HEK293 (cell line): ENCODE data around the gene GIMAP5.

Source experiments
- CTCF ChIA-PET: fragments of 350-600 bp; formaldehyde crosslinking; extraction: SDS; loops from one replicate; lab custom pipeline; 2021; ENCODE audit warnings: antibody characterized with exemption; lab: Yijun Ruan, JAX
- POLR2A ChIA-PET: fragments of 300-600 bp; formaldehyde crosslinking; extraction: SDS; loops from one replicate; lab custom pipeline; 2020; ENCODE audit warnings: antibody characterized with exemption, inconsistent platforms; lab: Yijun Ruan, JAX
- H3K27ac ChIP-seq: fragments of 200-500 bp; sonication (Bioruptor generic); 2 replicates; pipeline ENCODE4 v1.5.1; 2014; ENCODE audit warnings: low read depth, low read length, control low read depth, inconsistent platforms; ENCODE audit errors: extremely low read depth
- H3K36me3 ChIP-seq, 2 experiments: fragments of 200-500 bp in 1 of 2; sonication (Bioruptor generic) in 1 of 2; 1 replicate in 1 of 2; 2 replicates in 1 of 2; pipeline ENCODE4 v1.5.1; 2014 to 2017; ENCODE audit warnings: inconsistent platforms in 2 of 2, low read length in 2 of 2; ENCODE audit not compliant: control insufficient read depth in 2 of 2, insufficient read depth in 1 of 2
- H3K4me1 ChIP-seq: fragments of 200-500 bp; sonication (Bioruptor generic); 2 replicates; pipeline ENCODE4 v1.5.1; 2014; ENCODE audit warnings: mild to moderate bottlenecking, low read length, inconsistent platforms; ENCODE audit not compliant: control insufficient read depth, insufficient read depth
- H3K4me3 ChIP-seq: 2 replicates; pipeline ENCODE4 v1.5.1; 2011; ENCODE audit warnings: low read depth, mild to moderate bottlenecking, control low read depth, low read length, moderate library complexity
- H3K9me3 ChIP-seq: fragments of 200-500 bp; sonication (Bioruptor generic); 2 replicates; pipeline ENCODE4 v1.5.1; 2014; ENCODE audit warnings: low read depth, low read length, inconsistent platforms; ENCODE audit not compliant: control insufficient read depth, insufficient read depth
- AEBP2 ChIP-seq: fragments of 450-650 bp; formaldehyde crosslinking; IDR thresholded peaks from 2 replicates; pipeline ENCODE4 v1.5.1; 2016; ENCODE audit warnings: missing biosample characterization, missing genetic modification characterization, borderline replicate concordance
- CTCF ChIP-seq: fragments of 450-650 bp; formaldehyde crosslinking; IDR thresholded peaks from 2 replicates; pipeline ENCODE4 v1.5.1; 2016; ENCODE audit warnings: missing biosample characterization, missing genetic modification characterization
- GFI1B ChIP-seq: fragments of 450-650 bp; formaldehyde crosslinking; IDR thresholded peaks from 2 replicates; pipeline ENCODE4 v1.5.1; 2016; ENCODE audit warnings: missing biosample characterization, missing genetic modification characterization
- PRDM1 ChIP-seq: fragments of 450-650 bp; formaldehyde crosslinking; IDR thresholded peaks from 2 replicates; pipeline ENCODE4; 2016; ENCODE audit warnings: missing biosample characterization, missing genetic modification characterization
- REPIN1 ChIP-seq: fragments of 450-650 bp; formaldehyde crosslinking; IDR thresholded peaks from 2 replicates; pipeline ENCODE4 v1.5.1; 2017; ENCODE audit warnings: missing biosample characterization, missing genetic modification characterization, low read depth
- REST ChIP-seq: fragments of 450-650 bp; formaldehyde crosslinking; IDR thresholded peaks from 2 replicates; pipeline ENCODE4 v1.5.1; 2016; ENCODE audit warnings: missing biosample characterization, missing genetic modification characterization
- TRIM28 ChIP-seq: IDR thresholded peaks from 2 replicates; pipeline ENCODE4 v1.6.1; 2011; ENCODE audit warnings: low read length, control low read depth, borderline replicate concordance
- YY2 ChIP-seq: fragments of 450-650 bp; formaldehyde crosslinking; IDR thresholded peaks from 2 replicates; pipeline ENCODE4 v1.5.1; 2016; ENCODE audit warnings: missing biosample characterization, missing genetic modification characterization
- ZNF10 ChIP-seq: fragments of 450-650 bp; formaldehyde crosslinking; IDR thresholded peaks from 2 replicates; pipeline ENCODE4 v1.5.1; 2017; ENCODE audit warnings: missing biosample characterization, missing genetic modification characterization
- ZNF133 ChIP-seq: fragments of 450-650 bp; formaldehyde crosslinking; IDR thresholded peaks from 2 replicates; pipeline ENCODE4 v1.5.1; 2016; ENCODE audit warnings: missing biosample characterization, missing genetic modification characterization
- ZNF16 ChIP-seq: fragments of 450-650 bp; formaldehyde crosslinking; IDR thresholded peaks from 2 replicates; pipeline ENCODE4 v1.5.1; 2016; ENCODE audit warnings: low read depth, missing biosample characterization, missing genetic modification characterization
- ZNF211 ChIP-seq: fragments of 450-650 bp; formaldehyde crosslinking; IDR thresholded peaks from 2 replicates; pipeline ENCODE4 v1.5.1; 2016; ENCODE audit warnings: low read depth, missing biosample characterization, missing genetic modification characterization
- ZNF214 ChIP-seq: fragments of 450-650 bp; formaldehyde crosslinking; IDR thresholded peaks from 2 replicates; pipeline ENCODE4 v1.5.1; 2017; ENCODE audit warnings: missing biosample characterization, mild to moderate bottlenecking, missing genetic modification characterization, borderline replicate concordance
- ZNF248 ChIP-seq: fragments of 450-650 bp; formaldehyde crosslinking; IDR thresholded peaks from 2 replicates; pipeline ENCODE4 v1.5.1; 2017; ENCODE audit warnings: missing biosample characterization, missing genetic modification characterization
- ZNF274 ChIP-seq, 2 experiments: fragments of 200-500 bp in 1 of 2; fragments of 450-650 bp in 1 of 2; sonication (Bioruptor generic) in 1 of 2; formaldehyde crosslinking in 1 of 2; IDR thresholded peaks; 2 replicates each; pipeline versions ENCODE4 v1.5.1 to v1.6.1; 2014 to 2016; ENCODE audit warnings: borderline replicate concordance in 1 of 2, inconsistent platforms in 1 of 2, low read length in 1 of 2, missing biosample characterization in 1 of 2, missing genetic modification characterization in 1 of 2
- ZNF335 ChIP-seq: fragments of 450-650 bp; formaldehyde crosslinking; conservative IDR thresholded peaks from 2 replicates; pipeline ENCODE4 v1.5.1; 2016; ENCODE audit warnings: missing biosample characterization, missing genetic modification characterization
- ZNF366 ChIP-seq: fragments of 450-650 bp; formaldehyde crosslinking; conservative IDR thresholded peaks from 2 replicates; pipeline ENCODE4 v1.5.1; 2016; ENCODE audit warnings: missing biosample characterization, missing genetic modification characterization
- ZNF529 ChIP-seq: fragments of 450-650 bp; formaldehyde crosslinking; IDR thresholded peaks from 2 replicates; pipeline ENCODE4 v1.5.1; 2017; ENCODE audit warnings: missing genetic modification characterization, missing biosample characterization; ENCODE audit not compliant: insufficient replicate concordance
- ZNF555 ChIP-seq: fragments of 450-650 bp; formaldehyde crosslinking; conservative IDR thresholded peaks from 2 replicates; pipeline ENCODE4 v1.5.1; 2017; ENCODE audit warnings: missing biosample characterization, mild to moderate bottlenecking, missing genetic modification characterization, inconsistent platforms
- ZNF623 ChIP-seq: fragments of 450-650 bp; formaldehyde crosslinking; IDR thresholded peaks from 2 replicates; pipeline ENCODE4 v1.5.1; 2016; ENCODE audit warnings: missing biosample characterization, missing genetic modification characterization
- ZNF664 ChIP-seq: fragments of 450-650 bp; formaldehyde crosslinking; IDR thresholded peaks from 2 replicates; pipeline ENCODE4 v1.5.1; 2016; ENCODE audit warnings: missing biosample characterization, missing genetic modification characterization
- ZNF837 ChIP-seq: fragments of 450-650 bp; formaldehyde crosslinking; IDR thresholded peaks from 2 replicates; pipeline ENCODE4 v1.5.1; 2016; ENCODE audit warnings: missing biosample characterization, missing genetic modification characterization
- ZSCAN30 ChIP-seq: fragments of 450-650 bp; IDR thresholded peaks from 2 replicates; pipeline ENCODE4 v1.5.1; 2018; ENCODE audit warnings: missing biosample characterization, mild to moderate bottlenecking, missing genetic modification characterization, moderate library complexity

GIMAP5 gene

GRCh38 chr7:150715738-150716137 is 21.5 kb upstream of the GIMAP5 start:
- POLR2A ChIA-PET: no interaction called here
- no peaks in the 10 kb centered on the region for H3K4me1 ChIP-seq
- H3K36me3 ChIP-seq: no peaks in the 10 kb centered on the region
- H3K27ac ChIP-seq: no peak overlapping the region
- H3K9me3 ChIP-seq: no peaks in the 10 kb centered on the region
- CTCF ChIA-PET: no interaction called here
- TF ChIP-seq ZNF664 (tag by site-specific recombination) (no peak), CTCF (tag by site-specific recombination) (no peak), GFI1B (tag by site-specific recombination) (no peak), REST (tag by site-specific recombination) (no peak), ZSCAN30 (tag by site-specific recombination) (no peak), YY2 (tag by site-specific recombination) (no peak), ZNF529 (tag by site-specific recombination) (no peak), PRDM1 (tag by site-specific recombination) (no peak), ZNF211 (tag by site-specific recombination) (no peak), ZNF248 (tag by site-specific recombination) (no peak), ZNF16 (tag by site-specific recombination) (no peak), ZNF133 (no peak), ZNF366 (tag by site-specific recombination) (no peak), ZNF837 (tag by site-specific recombination) (no peak), TRIM28 (no peak), ZNF214 (tag by site-specific recombination) (no peak), ZNF555 (tag by site-specific recombination) (no peak)
- H3K4me3 ChIP-seq: no peak overlapping the region

GRCh38 chr7:150716368-150716767 is 20.9 kb upstream of the GIMAP5 start, which contains the start of gene GIMAP1:
Gene GIMAP1 (plus strand): TSS chr7:150716613. CDS start chr7:150719048, 2,435 bp downstream.
- ChIA-PET CTCF (interaction anchor here (0.5 kb wide), 1 partner anchor 119 kb away, joined by 3 read pairs; no protein-coding TSS in a partner anchor), POLR2A (no interaction called here)
- TF ChIP-seq REPIN1 (tag by site-specific recombination) (no peak), AEBP2 (tag by site-specific recombination) (no peak), ZNF10 (no peak), ZNF335 (tag by site-specific recombination) (no peak), PRDM1 (tag by site-specific recombination) (no peak), ZNF623 (tag by site-specific recombination) (no peak), ZNF274 (IDR thresholded peaks at IDR 0.05; ENCODE audit: low read length) (no peak), ZNF274 (tag by site-specific recombination; IDR thresholded peaks at IDR 0.05; ENCODE audit: borderline replicate concordance) (no peak)
- H3K27ac ChIP-seq: no peak within 1 kb of the TSS
- no peak within 1 kb of the TSS for H3K4me3 ChIP-seq
- no peaks in the 10 kb centered on the region for H3K36me3 ChIP-seq
- H3K4me1 ChIP-seq: no peaks in the 10 kb centered on the region
- no peaks in the 10 kb centered on the region for H3K9me3 ChIP-seq
